Breast epithelium (tissue), 3 donors: Measurements from ENCODE around the gene TMF1.

Experiments used
- POLR2A ChIP-seq: fragments of 450-650 bp; IDR thresholded peaks from one replicate; pipeline ENCODE4 v1.6.1; 2016; ENCODE audit warnings: antibody characterized with exemption, mild to moderate bottlenecking, moderate library complexity
- POLR2AphosphoS5 ChIP-seq, 3 donors: sonication (generic); formaldehyde crosslinking; IDR thresholded peaks; one replicate each; pipeline ENCODE4 v1.6.1; 2017; ENCODE audit warnings: antibody characterized with exemption in 3 of 3
- TF ChIP-seq, protein P1 (sequence below), 3 donors: fragments of 450-650 bp; IDR thresholded peaks; one replicate each; pipeline ENCODE4 v1.5.1; 2016 to 2017; ENCODE audit warnings: antibody characterized with exemption in 3 of 3, mild to moderate bottlenecking in 3 of 3, moderate library complexity in 3 of 3

DNA sequence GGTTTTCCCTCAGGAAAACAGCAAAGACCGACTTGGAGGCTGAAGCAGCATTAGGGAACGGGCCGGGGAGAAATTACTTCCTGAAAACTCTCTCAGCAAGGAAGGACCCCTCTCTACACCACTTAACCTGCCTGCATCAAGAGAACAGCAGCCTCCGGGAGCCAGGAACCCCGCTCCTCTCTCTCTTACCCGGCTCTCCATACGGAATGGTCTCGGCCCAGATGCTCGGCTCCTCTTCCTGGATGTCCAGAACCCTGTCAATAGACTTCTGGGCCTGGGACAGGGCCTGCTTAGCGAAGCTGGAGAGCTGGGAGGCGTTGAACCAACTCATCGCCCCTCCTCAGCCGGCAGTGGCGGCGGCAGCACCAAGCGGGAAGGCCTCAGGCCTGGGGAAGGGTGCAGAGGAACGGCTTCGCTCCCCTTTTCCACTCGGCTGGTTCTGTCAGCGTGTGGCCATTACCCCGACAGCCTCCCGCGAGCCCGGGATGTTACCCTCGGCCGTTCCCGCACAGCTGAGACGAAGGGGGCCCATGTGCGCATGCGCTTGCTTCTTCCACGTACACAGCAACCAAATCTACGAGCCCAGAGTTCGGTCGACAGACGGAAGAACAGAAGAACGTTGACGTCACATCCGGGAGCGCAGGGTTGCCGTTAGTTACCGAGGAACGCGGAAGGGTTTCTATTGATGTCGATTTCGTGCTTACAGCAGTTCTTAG, at the start of gene TMF1:
- TF ChIP-seq, protein P1, sequence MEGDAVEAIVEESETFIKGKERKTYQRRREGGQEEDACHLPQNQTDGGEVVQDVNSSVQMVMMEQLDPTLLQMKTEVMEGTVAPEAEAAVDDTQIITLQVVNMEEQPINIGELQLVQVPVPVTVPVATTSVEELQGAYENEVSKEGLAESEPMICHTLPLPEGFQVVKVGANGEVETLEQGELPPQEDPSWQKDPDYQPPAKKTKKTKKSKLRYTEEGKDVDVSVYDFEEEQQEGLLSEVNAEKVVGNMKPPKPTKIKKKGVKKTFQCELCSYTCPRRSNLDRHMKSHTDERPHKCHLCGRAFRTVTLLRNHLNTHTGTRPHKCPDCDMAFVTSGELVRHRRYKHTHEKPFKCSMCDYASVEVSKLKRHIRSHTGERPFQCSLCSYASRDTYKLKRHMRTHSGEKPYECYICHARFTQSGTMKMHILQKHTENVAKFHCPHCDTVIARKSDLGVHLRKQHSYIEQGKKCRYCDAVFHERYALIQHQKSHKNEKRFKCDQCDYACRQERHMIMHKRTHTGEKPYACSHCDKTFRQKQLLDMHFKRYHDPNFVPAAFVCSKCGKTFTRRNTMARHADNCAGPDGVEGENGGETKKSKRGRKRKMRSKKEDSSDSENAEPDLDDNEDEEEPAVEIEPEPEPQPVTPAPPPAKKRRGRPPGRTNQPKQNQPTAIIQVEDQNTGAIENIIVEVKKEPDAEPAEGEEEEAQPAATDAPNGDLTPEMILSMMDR (IDR thresholded peaks at IDR 0.05), result no peak
- peak; percentile 83 for TF ChIP-seq POLR2A
- TF ChIP-seq POLR2AphosphoS5 (IDR thresholded peaks at IDR 0.05), result peak; percentile 76 to 96 (median 86)
